Thyroid gland (tissue), 4 donors: ENCODE measurements around the gene BGN. TPM values are rescaled to one million over a fixed set of nuclear protein-coding genes. Genes with fewer than 3 reads are reported as not detected.

ENCODE experiments used
- DNase-seq, 2 donors: peaks; one replicate each; pipeline ENCODE4 v3.0.0-alpha.2; 2019
- H3K27ac ChIP-seq, 3 donors: fragments of 200-600 bp; sonication (generic); 1 replicate in 2 of 3; 2 replicates in 1 of 3; pipeline ENCODE4 v1.5.1; 2016 to 2019; ENCODE audit warnings: mild to moderate bottlenecking in 1 of 3, moderate library complexity in 1 of 3
- H3K27me3 ChIP-seq: fragments of 200-600 bp; sonication (generic); one replicate; pipeline ENCODE4 v1.5.1; 2019
- H3K36me3 ChIP-seq, 2 donors: fragments of 200-600 bp; sonication (generic); one replicate each; pipeline ENCODE4 v1.5.1; 2016 to 2019
- H3K4me1 ChIP-seq, 2 donors: fragments of 200-600 bp; sonication (generic); one replicate each; pipeline ENCODE4 v1.5.1; 2017 to 2019
- H3K4me3 ChIP-seq, 3 donors: fragments of 200-600 bp; sonication (generic); replicated peaks in 1 of 3; 1 replicate in 2 of 3; 2 replicates in 1 of 3; pipeline ENCODE4 v1.5.1; 2016; ENCODE audit warnings: mild to moderate bottlenecking in 1 of 3
- H3K9me3 ChIP-seq: fragments of 200-600 bp; sonication (generic); one replicate; pipeline ENCODE4 v1.5.1; 2017
- POLR2A ChIP-seq, 2 donors: fragments of 450-650 bp; IDR thresholded peaks; one replicate each; pipeline ENCODE4 v1.6.1; 2017; ENCODE audit warnings: antibody characterized with exemption in 2 of 2, mild to moderate bottlenecking in 2 of 2, moderate library complexity in 1 of 2
- WGBS, 2 donors: methylation state at CpG; one replicate each; pipeline ENCODE4 v1.1.5; 2017; 5-methylcytosine and 5-hydroxymethylcytosine counted together
- intact Hi-C: fragments of 100-400 bp; cut with DNase I; formaldehyde crosslinking; loops from one replicate; pipeline ENCODE4 v1.15.1; 2023
- total RNA-seq, 4 donors: library from RNA; depleted of rRNA; stranded (reverse); fragments of >200 nt; gene quantifications; one replicate each; pipeline ENCODE4 v1.2.3, GENCODE V29; 2016
- TF ChIP-seq, protein P1 (sequence below), 6 experiments: fragments of 200-600 bp in 3 of 6; fragments of 450-650 bp in 3 of 6; sonication (generic) in 3 of 6; IDR thresholded peaks; one replicate each; pipeline ENCODE4 v1.5.1; 2016 to 2019; ENCODE audit warnings: antibody characterized with exemption in 6 of 6, mild to moderate bottlenecking in 2 of 6, inconsistent platforms in 1 of 6, moderate library complexity in 1 of 6

Gene BGN
- total RNA-seq, 4 donors from 2014 or later: 51.0 to 84.0 (median 68.6) TPM

DNA sequence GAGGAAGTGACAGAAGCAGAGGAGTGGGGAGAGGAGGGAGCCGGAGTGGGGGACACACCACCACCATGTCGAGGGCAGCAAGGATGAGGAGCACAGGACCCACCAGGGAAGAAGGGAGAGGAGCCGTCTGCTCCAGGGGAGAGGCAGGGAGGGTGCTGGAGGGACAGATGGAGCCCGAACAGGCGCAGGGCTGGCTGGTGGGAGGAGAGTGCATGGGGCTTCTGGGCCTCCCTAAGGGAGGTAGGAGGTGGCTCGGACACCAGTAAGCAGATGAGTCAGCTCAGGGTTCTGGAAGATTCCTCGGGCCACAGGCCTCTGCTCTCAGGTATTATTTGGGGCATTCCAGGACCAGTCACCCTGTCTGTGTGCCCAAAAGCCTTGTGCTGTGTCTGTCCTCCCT, 52.4 kb downstream of the BGN start:
- Histone ChIP-seq H3K9me3 (no peaks in the 10 kb centered on the region), H3K4me3 (no peak overlapping the region), H3K4me1 (no peaks in the 10 kb centered on the region), H3K36me3 (no peaks in the 10 kb centered on the region), H3K27ac (no peak overlapping the region), H3K27me3 (no peaks in the 10 kb centered on the region)
- 63 to 65% methylated on average over 5 to 7 of the region's 7 CpGs for WGBS, 2 donors
- DNase-seq: no peak
- intact Hi-C loops: no loop called here
- TF ChIP-seq, protein P1, sequence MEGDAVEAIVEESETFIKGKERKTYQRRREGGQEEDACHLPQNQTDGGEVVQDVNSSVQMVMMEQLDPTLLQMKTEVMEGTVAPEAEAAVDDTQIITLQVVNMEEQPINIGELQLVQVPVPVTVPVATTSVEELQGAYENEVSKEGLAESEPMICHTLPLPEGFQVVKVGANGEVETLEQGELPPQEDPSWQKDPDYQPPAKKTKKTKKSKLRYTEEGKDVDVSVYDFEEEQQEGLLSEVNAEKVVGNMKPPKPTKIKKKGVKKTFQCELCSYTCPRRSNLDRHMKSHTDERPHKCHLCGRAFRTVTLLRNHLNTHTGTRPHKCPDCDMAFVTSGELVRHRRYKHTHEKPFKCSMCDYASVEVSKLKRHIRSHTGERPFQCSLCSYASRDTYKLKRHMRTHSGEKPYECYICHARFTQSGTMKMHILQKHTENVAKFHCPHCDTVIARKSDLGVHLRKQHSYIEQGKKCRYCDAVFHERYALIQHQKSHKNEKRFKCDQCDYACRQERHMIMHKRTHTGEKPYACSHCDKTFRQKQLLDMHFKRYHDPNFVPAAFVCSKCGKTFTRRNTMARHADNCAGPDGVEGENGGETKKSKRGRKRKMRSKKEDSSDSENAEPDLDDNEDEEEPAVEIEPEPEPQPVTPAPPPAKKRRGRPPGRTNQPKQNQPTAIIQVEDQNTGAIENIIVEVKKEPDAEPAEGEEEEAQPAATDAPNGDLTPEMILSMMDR (IDR thresholded peaks at IDR 0.05): no peak
- no peak for TF ChIP-seq POLR2A (IDR thresholded peaks at IDR 0.05)

DNA sequence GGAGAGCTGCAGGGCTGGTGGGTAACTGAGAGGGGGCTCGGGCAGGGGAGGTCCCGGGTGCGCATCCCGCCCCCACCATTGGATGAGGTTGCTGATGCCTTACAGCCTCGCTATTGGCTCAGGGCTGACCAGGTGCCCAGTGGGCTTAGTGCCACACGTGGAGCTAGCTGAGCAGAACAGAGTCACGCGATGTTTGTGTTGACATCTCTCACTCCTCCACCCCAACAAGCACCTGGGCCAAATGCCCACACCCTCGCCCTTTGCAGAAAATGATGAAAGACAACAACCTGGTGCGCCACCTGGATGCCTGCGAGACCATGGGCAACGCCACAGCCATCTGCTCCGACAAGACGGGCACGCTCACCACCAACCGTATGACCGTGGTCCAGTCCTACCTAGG, 54.5 kb downstream of the BGN start:
- no peak for DNase-seq
- Histone ChIP-seq H3K27me3 (no peaks in the 10 kb centered on the region), H3K36me3 (no peaks in the 10 kb centered on the region), H3K4me1 (no peaks in the 10 kb centered on the region), H3K4me3 (no peak overlapping the region), H3K9me3 (no peaks in the 10 kb centered on the region), H3K27ac (no peak overlapping the region)
- intact Hi-C loops: no loop called here
- TF ChIP-seq, protein P1 (IDR thresholded peaks at IDR 0.05): no peak
- TF ChIP-seq POLR2A (IDR thresholded peaks at IDR 0.05): no peak
- 100% methylated on average over 1 of the region's 17 CpGs; no CpG with 5 or more reads in 1 of the 2 donors for WGBS, 2 donors

DNA sequence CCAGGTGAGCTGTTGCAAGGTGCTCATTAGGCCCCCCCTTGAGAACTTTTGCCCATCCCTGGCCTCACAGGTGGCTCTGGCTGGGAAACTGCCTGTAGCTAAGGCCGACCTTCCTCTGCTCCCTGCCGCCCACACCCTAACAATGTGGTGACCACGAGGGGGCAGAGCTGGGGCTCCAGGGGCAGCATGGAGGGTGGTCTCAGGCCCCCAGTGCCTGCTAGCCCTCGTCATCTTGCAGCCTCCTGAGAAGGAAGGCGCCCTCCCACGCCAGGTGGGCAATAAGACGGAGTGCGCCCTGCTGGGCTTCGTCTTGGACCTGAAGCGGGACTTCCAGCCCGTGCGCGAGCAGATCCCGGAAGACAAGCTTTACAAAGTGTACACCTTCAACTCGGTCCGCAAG, 55.0 kb downstream of the BGN start:
- Histone ChIP-seq H3K4me1 (no peaks in the 10 kb centered on the region), H3K27me3 (no peaks in the 10 kb centered on the region), H3K27ac (no peak overlapping the region), H3K36me3 (no peaks in the 10 kb centered on the region), H3K9me3 (no peaks in the 10 kb centered on the region), H3K4me3 (no peak overlapping the region)
- WGBS, 2 donors: 60% methylated on average over 1 of the region's 16 CpGs; no CpG with 5 or more reads in 1 of the 2 donors
- no peak for DNase-seq
- intact Hi-C loops: no loop called here
- TF ChIP-seq POLR2A (IDR thresholded peaks at IDR 0.05): no peak
- TF ChIP-seq, protein P1 (IDR thresholded peaks at IDR 0.05): no peak

DNA sequence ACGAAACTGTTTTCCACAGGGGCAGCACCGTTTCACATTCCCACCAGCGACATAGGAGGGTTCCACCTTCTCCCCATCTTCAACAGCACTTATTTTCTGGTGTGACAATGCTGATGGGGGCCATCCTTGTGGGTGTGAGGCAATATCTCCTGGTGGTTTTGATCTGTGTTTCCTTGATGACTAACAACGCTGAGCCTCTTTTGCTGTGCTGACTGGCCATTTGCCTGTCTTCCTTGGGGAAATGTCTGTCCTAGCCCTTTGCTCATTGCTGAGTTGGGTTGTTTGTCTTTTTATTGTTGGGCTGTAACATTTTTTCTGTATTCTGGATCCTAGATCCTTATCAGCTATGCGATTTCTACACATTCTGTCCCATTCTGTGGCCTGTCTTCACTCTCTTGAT, 56.4 kb downstream of the BGN start:
- 80 to 86% methylated on average over 5 of the region's 5 CpGs for WGBS, 2 donors
- no peak overlapping the region for H3K4me3 ChIP-seq
- no peaks in the 10 kb centered on the region for H3K36me3 ChIP-seq
- TF ChIP-seq, protein P1 (IDR thresholded peaks at IDR 0.05): no peak
- no peak for TF ChIP-seq POLR2A (IDR thresholded peaks at IDR 0.05)
- H3K27ac ChIP-seq: no peak overlapping the region
- no peaks in the 10 kb centered on the region for H3K4me1 ChIP-seq
- no peaks in the 10 kb centered on the region for H3K9me3 ChIP-seq
- no peak for DNase-seq
- intact Hi-C loops: no loop called here
- no peaks in the 10 kb centered on the region for H3K27me3 ChIP-seq

DNA sequence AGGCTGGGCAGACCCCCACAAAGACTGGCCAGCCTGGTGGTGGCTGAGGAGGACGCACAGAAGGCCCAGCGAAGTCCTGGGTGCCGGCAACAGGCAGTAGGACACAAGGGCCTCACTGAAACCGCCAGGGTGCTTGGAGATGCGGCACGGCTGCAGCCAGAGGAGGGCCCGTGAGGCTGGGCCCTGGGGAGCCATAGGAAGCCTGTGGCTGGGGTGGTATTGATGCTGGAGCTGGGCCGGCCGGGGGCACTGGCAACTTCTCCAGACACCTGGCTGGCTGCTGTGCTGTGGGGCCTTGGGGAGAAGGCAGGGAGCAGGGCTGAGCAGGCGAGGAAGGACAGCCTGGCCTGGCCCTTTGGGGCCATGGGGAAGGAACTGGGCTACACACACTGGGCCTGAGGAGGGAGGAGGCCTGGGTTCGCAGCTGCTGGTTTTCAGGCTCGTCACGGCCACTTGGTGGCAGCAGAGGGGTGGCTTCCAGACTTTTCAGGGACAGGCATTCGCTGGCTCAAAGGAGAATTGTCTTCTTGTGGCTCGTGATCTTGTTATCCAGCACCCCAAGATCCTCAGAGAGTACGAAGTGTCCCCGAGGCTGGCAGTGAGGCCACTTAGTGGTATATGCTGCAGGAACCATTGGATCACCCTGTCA, 59.9 kb downstream of the BGN start:
- Histone ChIP-seq H3K36me3 (no peaks in the 10 kb centered on the region), H3K27me3 (no peaks in the 10 kb centered on the region), H3K4me1 (no peaks in the 10 kb centered on the region), H3K9me3 (no peaks in the 10 kb centered on the region), H3K27ac (no peak overlapping the region), H3K4me3 (no peak overlapping the region)
- DNase-seq: peak; percentile 58 to 63
- TF ChIP-seq, protein P1 (IDR thresholded peaks at IDR 0.05): peak in 5 of 6 experiments; percentile 26 to 60 (median 47)
- TF ChIP-seq POLR2A (IDR thresholded peaks at IDR 0.05): no peak
- WGBS, 2 donors: 0% methylated on average over 4 of the region's 17 CpGs; no CpG with 5 or more reads in 1 of the 2 donors
- intact Hi-C loops: no loop called here
